Kidney (tissue), 14 donors: ENCODE results near the gene METTL23. TPM values are rescaled to one million over a fixed set of nuclear protein-coding genes. Genes with fewer than 3 reads are reported as not detected.

Experiments used
- DNase-seq, 5 donors: peaks; one replicate each; pipeline ENCODE4 v3.0.0-alpha.2; 2013 to 2020
- FAIRE-seq: peaks from 2 replicates; lab custom pipeline; 2012; peaks lifted over from hg19 to GRCh38; lab: Jason Lieb, UNC
- H3K27ac ChIP-seq, 2 donors: one replicate each; pipeline ENCODE4 v1.7.0; 2013; ENCODE audit warnings: low read depth in 2 of 2, low read length in 2 of 2, inconsistent platforms in 1 of 2
- H3K27me3 ChIP-seq: one replicate; pipeline ENCODE4 v1.7.1; 2013; ENCODE audit warnings: low read length, inconsistent platforms; ENCODE audit not compliant: control insufficient read depth, insufficient read depth
- H3K36me3 ChIP-seq, 3 donors: one replicate each; pipeline versions ENCODE4 v1.7.0 to v1.7.1; 2013; ENCODE audit warnings: low read length in 3 of 3, control low read depth in 1 of 3, inconsistent platforms in 1 of 3; ENCODE audit not compliant: insufficient read depth in 3 of 3, control insufficient read depth in 2 of 3
- H3K4me1 ChIP-seq, 3 donors: one replicate each; pipeline versions ENCODE4 v1.7.0 to v1.7.1; 2013; ENCODE audit warnings: low read length in 3 of 3, inconsistent platforms in 1 of 3, low read depth in 1 of 3; ENCODE audit not compliant: control insufficient read depth in 2 of 3, insufficient read depth in 2 of 3
- H3K4me3 ChIP-seq, 3 donors: one replicate each; pipeline versions ENCODE4 v1.7.0 to v1.8.1; 2013; ENCODE audit warnings: low read length in 3 of 3, control low read depth in 1 of 3, inconsistent platforms in 1 of 3
- H3K9ac ChIP-seq, 3 donors: one replicate each; pipeline versions ENCODE4 v1.7.0 to v1.7.1; 2013; ENCODE audit warnings: low read length in 3 of 3, control low read depth in 1 of 3, inconsistent platforms in 1 of 3
- H3K9me3 ChIP-seq, 3 donors: one replicate each; pipeline versions ENCODE4 v1.7.0 to v1.7.1; 2013; ENCODE audit warnings: low read length in 3 of 3, control low read depth in 1 of 3, inconsistent platforms in 1 of 3; ENCODE audit not compliant: control insufficient read depth in 2 of 3, insufficient read depth in 1 of 3
- CTCF ChIP-seq: IDR thresholded peaks from 3 replicates; pipeline ENCODE4 v1.5.1; 2012; ENCODE audit warnings: mild to moderate bottlenecking, moderate library complexity, borderline replicate concordance; ENCODE audit not compliant: insufficient read depth; ENCODE audit errors: extremely low read depth
- intact Hi-C: fragments of 100-400 bp; cut with DNase I; formaldehyde crosslinking; loops from one replicate; pipeline ENCODE4 v1.11.1; 2022
- polyA plus RNA-seq: library from polyadenylated mRNA; stranded (reverse); fragments of 350-450 nt; fragmentation: Illumina TruSeq; extraction: RNeasy Lipid Tissue Mini Kit (QIAGEN cat#74804); gene quantifications from one replicate; pipeline ENCODE4 v1.2.3, GENCODE V29; 2014; ENCODE audit warnings: low read depth, low replicate concordance; ENCODE audit not compliant: insufficient read depth
- total RNA-seq: library from RNA; stranded (reverse); fragmentation: NEBNext Ultra II Directional; extraction: Animal tissue kit (Norgen Biotek cat#: 25700); gene quantifications from one replicate; pipeline ENCODE4 v1.2.1, GENCODE V29; 2021
- donor health status: control.
- donor health status: control.
- donor health status: control.
- donor health status: control.
- donor health status: control.
- donor health status: DM: yes; HTN: yes; CAD: no.
- donor health status: Normal renal cell carcinoma (clear cell type).

METTL23 gene
- total and polyA plus RNA-seq, 2 donors from 2014 or later: 38.2 to 53.0 TPM

GRCh38 chr17:76747716-76748363, 21.2 kb downstream of the METTL23 start:
- H3K36me3 ChIP-seq: peaks cover 2 to 18% (median 13%) of the 10 kb centered on the region in 3 donors

GRCh38 chr17:76748657-76749056, 22.0 kb downstream of the METTL23 start:
- DNase-seq: no peak
- no peak for TF ChIP-seq CTCF
- H3K27ac ChIP-seq: no peak overlapping the region
- H3K9ac ChIP-seq: no peak overlapping the region
- H3K4me3 ChIP-seq: no peak overlapping the region
- no peak for FAIRE-seq
- no peaks in the 10 kb centered on the region for H3K27me3 ChIP-seq
- no peaks in the 10 kb centered on the region for H3K4me1 ChIP-seq
- intact Hi-C loops: no loop called here
- H3K36me3 ChIP-seq: peaks cover 2 to 18% (median 13%) of the 10 kb centered on the region in 3 donors
- no peaks in the 10 kb centered on the region for H3K9me3 ChIP-seq

More at GRCh38 chr17:76747716-76748363, 21.2 kb downstream of the METTL23 start:
- Histone ChIP-seq H3K9me3 (no peaks in the 10 kb centered on the region), H3K9ac (no peak overlapping the region), H3K27me3 (no peaks in the 10 kb centered on the region), H3K27ac (no peak overlapping the region), H3K4me3 (no peak overlapping the region), H3K4me1 (no peaks in the 10 kb centered on the region)
- intact Hi-C loops: no loop called here
- TF ChIP-seq CTCF: no peak
- DNase-seq (no peak), FAIRE-seq (no peak)

- no peak for DNase-seq
- Histone ChIP-seq H3K4me3 (no peak overlapping the region), H3K36me3 (peaks cover 0 to 2% (median 1%) of the 10 kb centered on the region in 3 donors), H3K9ac (no peak overlapping the region), H3K4me1 (no peaks in the 10 kb centered on the region), H3K9me3 (no peaks in the 10 kb centered on the region), H3K27ac (no peak overlapping the region), H3K27me3 (no peaks in the 10 kb centered on the region)
- intact Hi-C loops: no loop called here
- TF ChIP-seq CTCF: no peak
- no peak for FAIRE-seq
These were observed 24.9 kb downstream of the METTL23 start for GRCh38 chr17:76751416-76751993.
